HepG2 (cell line): ENCODE measurements around the gene CAPN7. TPM values are rescaled to one million over a fixed set of nuclear protein-coding genes. Genes with fewer than 3 reads are reported as not detected.
A peak's percentile ranks its signal among the peaks of the same experiment; 100 is the strongest.

Source experiments
- ATF5 ChIP-seq: sonication (generic); formaldehyde crosslinking; IDR thresholded peaks from 2 replicates; pipeline ENCODE4 v1.4.0; 2020; ENCODE audit warnings: mild to moderate bottlenecking, low read depth, missing genetic modification reagents
- CEBPZ ChIP-seq: IDR thresholded peaks from 2 replicates; pipeline ENCODE4 v1.6.1; 2012; ENCODE audit warnings: low read length, improper control_type of control experiment
- EEA1 ChIP-seq: sonication (generic); formaldehyde crosslinking; IDR thresholded peaks from 2 replicates; pipeline ENCODE4 v1.5.1; 2020; ENCODE audit warnings: mild to moderate bottlenecking, missing genetic modification reagents, borderline replicate concordance
- EP300 ChIP-seq, 3 experiments: sonication (generic) in 1 of 3; formaldehyde crosslinking in 1 of 3; IDR thresholded peaks; 2 replicates each; pipeline versions ENCODE4 v1.5.1 to v1.6.1; 2011 to 2020; ENCODE audit warnings: low read depth in 2 of 3, low read length in 2 of 3, borderline replicate concordance in 1 of 3, improper control_type of control experiment in 1 of 3, mild to moderate bottlenecking in 1 of 3, missing genetic modification reagents in 1 of 3, moderate library complexity in 1 of 3
- GMEB1 ChIP-seq: sonication (generic); formaldehyde crosslinking; IDR thresholded peaks from 2 replicates; pipeline ENCODE4 v1.5.1; 2020; ENCODE audit warnings: missing genetic modification reagents, mild to moderate bottlenecking, borderline replicate concordance
- KLF13 ChIP-seq: sonication (generic); formaldehyde crosslinking; IDR thresholded peaks from 2 replicates; pipeline ENCODE4 v1.4.0; 2020; ENCODE audit warnings: mild to moderate bottlenecking, missing genetic modification reagents
- MAFG ChIP-seq: sonication (generic); formaldehyde crosslinking; IDR thresholded peaks from 2 replicates; pipeline ENCODE4 v1.5.1; 2020; ENCODE audit warnings: mild to moderate bottlenecking, missing genetic modification reagents
- MXI1 ChIP-seq: IDR thresholded peaks from 3 replicates; pipeline ENCODE4 v1.6.1; 2012; ENCODE audit warnings: low read depth, low read length, inconsistent platforms, borderline replicate concordance
- RARA ChIP-seq: IDR thresholded peaks from 2 replicates; pipeline ENCODE4 v1.6.1; 2016; ENCODE audit warnings: missing genetic modification reagents, missing compliant biosample characterization
- SRSF9 ChIP-seq: fragments of 200-400 bp; formaldehyde crosslinking; IDR thresholded peaks from 2 replicates; pipeline ENCODE4 v1.6.1; 2018; ENCODE audit warnings: borderline replicate concordance, mild to moderate bottlenecking, low read depth, low read length; ENCODE audit not compliant: insufficient read depth, poor library complexity, severe bottlenecking
- ZFP1 ChIP-seq: IDR thresholded peaks from 2 replicates; pipeline ENCODE4 v1.6.1; 2016
- ZHX2 ChIP-seq, 2 experiments: sonication (generic) in 1 of 2; formaldehyde crosslinking in 1 of 2; IDR thresholded peaks; 2 replicates each; pipeline versions ENCODE4 v1.6.1 to v1.9.0; 2014 to 2022; ENCODE audit warnings: antibody characterized with exemption in 1 of 2, borderline replicate concordance in 1 of 2, inconsistent platforms in 1 of 2, low read depth in 1 of 2, missing genetic modification reagents in 1 of 2
- ZNF143 ChIP-seq: sonication (generic); formaldehyde crosslinking; IDR thresholded peaks from 2 replicates; pipeline ENCODE4 v1.4.0; 2020; ENCODE audit warnings: missing genetic modification reagents
- ZNF260 ChIP-seq: sonication (generic); formaldehyde crosslinking; IDR thresholded peaks from 2 replicates; pipeline ENCODE4 v1.4.0; 2020; ENCODE audit warnings: missing genetic modification reagents, low read depth, mild to moderate bottlenecking, borderline replicate concordance
- ZNF367 ChIP-seq: sonication (generic); formaldehyde crosslinking; IDR thresholded peaks from 2 replicates; pipeline ENCODE4 v1.4.0; 2020; ENCODE audit warnings: missing genetic modification reagents, borderline replicate concordance
- ZNF720 ChIP-seq: sonication (generic); formaldehyde crosslinking; IDR thresholded peaks from 2 replicates; pipeline ENCODE4 v1.4.0; 2020; ENCODE audit warnings: missing genetic modification reagents
- ZNF747 ChIP-seq: sonication (generic); formaldehyde crosslinking; IDR thresholded peaks from 2 replicates; pipeline ENCODE4 v1.8.1; 2023; ENCODE audit warnings: missing genetic modification reagents, mild to moderate bottlenecking, borderline replicate concordance
- polyA plus RNA-seq, 8 experiments: library from polyadenylated mRNA; depleted of rRNA in 3 of 8; stranded (reverse) in 7 of 8; unstranded in 1 of 8; fragments of >200 nt; fragmentation: Illumina TruSeq in 4 of 8; extraction: Trizol in 4 of 8; gene quantifications; 2 replicates each; pipeline versions ENCODE4 v1.2.1 to v1.2.3, GENCODE V29; 2011 to 2016; ENCODE audit warnings: low read depth in 4 of 8, missing spikeins in 1 of 8, mixed read lengths in 1 of 8; ENCODE audit not compliant: insufficient read depth in 1 of 8
- total RNA-seq, 5 experiments: library from RNA; depleted of rRNA; stranded (reverse); fragments of >200 nt; fragmentation: Illumina TruSeq; extraction: Trizol; gene quantifications; 2 replicates each; pipeline ENCODE4 v1.2.3, GENCODE V29; 2016; ENCODE audit warnings: low read depth in 1 of 5

The CAPN7 gene
- total and polyA plus RNA-seq, 2 of the 13 experiments (the other 11 are each of a cell fraction or from before 2014, with no cell fraction given) = 16.7 to 36.8 TPM

GRCh38 chr3:15171096-15171495, 35.0 kb upstream of the CAPN7 start (continued):
- TF ChIP-seq MAFG (CRISPR knock-in tag) (no peak), ZNF260 (CRISPR knock-in tag) (no peak), ZNF720 (CRISPR knock-in tag) (no peak), KLF13 (no peak), RARA (CRISPR knock-in tag) (peak; percentile 93), ZNF747 (CRISPR knock-in tag) (no peak; the same call in 1 of the 2 replicates), ZHX2 (IDR thresholded peaks at IDR 0.05; ENCODE audit: low read depth) (peak; percentile 57), ZHX2 (CRISPR knock-in tag; IDR thresholded peaks at IDR 0.05; ENCODE audit: borderline replicate concordance) (no peak), SRSF9 (no peak), ATF5 (CRISPR knock-in tag) (no peak), ZNF143 (CRISPR knock-in tag) (no peak), ZFP1 (CRISPR knock-in tag) (peak; percentile 94), EEA1 (CRISPR knock-in tag) (no peak), ZNF367 (CRISPR knock-in tag) (no peak), MXI1 (peak; percentile 21; the same call in 1 of the 3 replicates), CEBPZ (no peak), GMEB1 (CRISPR knock-in tag) (peak; percentile 47; the same call in 1 of the 2 replicates), EP300 (IDR thresholded peaks at IDR 0.05; ENCODE audit: low read depth in 2 of 2, low read length in 2 of 2) (peak; percentile 89 to 97), EP300 (CRISPR knock-in tag; IDR thresholded peaks at IDR 0.05; ENCODE audit: borderline replicate concordance) (peak; percentile 90)
